ENCODE data around the gene ELOVL5. TPM values are rescaled to one million over a fixed set of nuclear protein-coding genes. Genes with fewer than 3 reads are reported as not detected.
"Not testable (repeated sequence)": the region's sequence is repeated elsewhere in the genome, so short reads cannot be mapped to it uniquely, and the experiment has no call there.

Gene ELOVL5
- total RNA-seq, 1 donor from 2014 or later, result 67.1 TPM

DNA sequence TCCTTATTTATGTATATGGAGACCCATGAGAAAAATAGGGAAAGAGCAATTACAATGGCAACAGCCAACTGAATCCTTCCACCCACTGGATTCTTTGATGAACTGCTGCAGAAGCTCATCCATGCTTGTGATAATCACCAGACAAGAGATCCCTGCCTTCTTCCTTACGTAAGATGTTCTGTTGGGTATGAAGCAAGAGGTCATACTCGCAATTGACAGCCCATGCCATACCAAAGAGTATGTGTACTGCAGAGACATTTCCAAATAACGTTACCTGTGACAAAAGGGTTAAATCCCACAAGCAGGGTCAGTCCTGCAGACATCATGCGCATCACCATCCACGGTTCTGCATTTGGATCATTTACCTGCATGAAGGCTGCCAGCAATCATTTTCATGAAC is 27.8 kb downstream of the ELOVL5 start:
- H3K9me3 Mint-ChIP-seq (ENCODE audit: low read depth), result no peaks in the 10 kb centered on the region
- no peak for DNase-seq (ENCODE audit: low spot score, unreplicated experiment)
- H3K4me3 Mint-ChIP-seq (ENCODE audit: low read depth), result no peak overlapping the region
- no peaks in the 10 kb centered on the region for H3K36me3 Mint-ChIP-seq (ENCODE audit: insufficient read depth)
- H3K27me3 Mint-ChIP-seq, result no peaks in the 10 kb centered on the region
- no peak overlapping the region for H3K27ac Mint-ChIP-seq
- TF ChIP-seq, protein P1, sequence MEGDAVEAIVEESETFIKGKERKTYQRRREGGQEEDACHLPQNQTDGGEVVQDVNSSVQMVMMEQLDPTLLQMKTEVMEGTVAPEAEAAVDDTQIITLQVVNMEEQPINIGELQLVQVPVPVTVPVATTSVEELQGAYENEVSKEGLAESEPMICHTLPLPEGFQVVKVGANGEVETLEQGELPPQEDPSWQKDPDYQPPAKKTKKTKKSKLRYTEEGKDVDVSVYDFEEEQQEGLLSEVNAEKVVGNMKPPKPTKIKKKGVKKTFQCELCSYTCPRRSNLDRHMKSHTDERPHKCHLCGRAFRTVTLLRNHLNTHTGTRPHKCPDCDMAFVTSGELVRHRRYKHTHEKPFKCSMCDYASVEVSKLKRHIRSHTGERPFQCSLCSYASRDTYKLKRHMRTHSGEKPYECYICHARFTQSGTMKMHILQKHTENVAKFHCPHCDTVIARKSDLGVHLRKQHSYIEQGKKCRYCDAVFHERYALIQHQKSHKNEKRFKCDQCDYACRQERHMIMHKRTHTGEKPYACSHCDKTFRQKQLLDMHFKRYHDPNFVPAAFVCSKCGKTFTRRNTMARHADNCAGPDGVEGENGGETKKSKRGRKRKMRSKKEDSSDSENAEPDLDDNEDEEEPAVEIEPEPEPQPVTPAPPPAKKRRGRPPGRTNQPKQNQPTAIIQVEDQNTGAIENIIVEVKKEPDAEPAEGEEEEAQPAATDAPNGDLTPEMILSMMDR (IDR thresholded peaks at IDR 0.05; ENCODE audit: unreplicated experiment), result no peak
- peaks cover 13% of the 10 kb centered on the region for H3K4me1 Mint-ChIP-seq (ENCODE audit: low read depth)

DNA sequence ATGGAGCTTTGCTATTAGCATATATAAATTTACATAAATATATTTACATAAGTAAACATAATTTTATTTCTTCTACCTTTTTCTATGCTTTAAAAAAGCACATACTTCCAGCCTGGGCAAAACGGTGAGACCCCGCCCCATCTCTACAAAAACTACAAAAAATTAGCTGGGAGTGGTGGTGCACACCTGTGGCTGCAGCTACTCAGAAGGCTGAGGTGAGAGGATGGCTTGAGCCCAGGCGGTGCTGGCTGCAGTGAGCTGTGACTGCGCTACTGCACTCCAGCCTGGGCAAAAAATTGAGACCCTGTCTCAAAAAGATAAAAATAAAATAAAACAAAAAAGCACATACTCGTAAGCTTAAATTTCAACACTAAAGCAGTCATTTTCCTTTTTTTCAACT is 30.3 kb downstream of the ELOVL5 start:
- Mint-ChIP-seq H3K27ac (no peak overlapping the region), H3K9me3 (ENCODE audit: low read depth) (no peaks in the 10 kb centered on the region), H3K4me3 (ENCODE audit: low read depth) (no peak overlapping the region), H3K36me3 (ENCODE audit: insufficient read depth) (no peaks in the 10 kb centered on the region), H3K4me1 (ENCODE audit: low read depth) (peaks cover 13% of the 10 kb centered on the region), H3K27me3 (no peaks in the 10 kb centered on the region)
- TF ChIP-seq, protein P1 (IDR thresholded peaks at IDR 0.05; ENCODE audit: unreplicated experiment), result no peak
- DNase-seq (ENCODE audit: low spot score, unreplicated experiment), result no peak

DNA sequence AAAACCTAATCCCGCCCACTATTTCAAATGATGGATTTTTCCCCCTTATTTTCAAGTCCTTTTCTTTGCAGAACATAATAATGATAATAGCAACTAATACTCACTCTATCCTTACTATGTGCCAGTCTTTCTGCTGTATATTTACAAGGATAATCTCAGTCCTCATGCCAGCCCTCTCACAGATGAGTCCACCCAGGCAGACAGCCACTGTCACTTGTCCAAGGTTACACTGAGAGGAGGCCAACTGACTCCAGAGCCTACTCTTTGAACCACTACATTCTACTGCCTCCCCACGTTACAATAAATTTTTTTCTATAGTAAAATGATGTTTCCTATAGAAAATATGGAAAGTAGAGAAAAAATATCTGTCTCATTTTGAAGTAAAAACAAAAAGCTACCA is 30.9 kb downstream of the ELOVL5 start:
- Mint-ChIP-seq H3K4me3 (ENCODE audit: low read depth) (no peak overlapping the region), H3K36me3 (ENCODE audit: insufficient read depth) (no peaks in the 10 kb centered on the region), H3K27ac (no peak overlapping the region), H3K4me1 (ENCODE audit: low read depth) (peaks cover 12% of the 10 kb centered on the region), H3K9me3 (ENCODE audit: low read depth) (no peaks in the 10 kb centered on the region), H3K27me3 (no peaks in the 10 kb centered on the region)
- TF ChIP-seq, protein P1 (IDR thresholded peaks at IDR 0.05; ENCODE audit: unreplicated experiment), result no peak
- DNase-seq (ENCODE audit: low spot score, unreplicated experiment), result no peak

DNA sequence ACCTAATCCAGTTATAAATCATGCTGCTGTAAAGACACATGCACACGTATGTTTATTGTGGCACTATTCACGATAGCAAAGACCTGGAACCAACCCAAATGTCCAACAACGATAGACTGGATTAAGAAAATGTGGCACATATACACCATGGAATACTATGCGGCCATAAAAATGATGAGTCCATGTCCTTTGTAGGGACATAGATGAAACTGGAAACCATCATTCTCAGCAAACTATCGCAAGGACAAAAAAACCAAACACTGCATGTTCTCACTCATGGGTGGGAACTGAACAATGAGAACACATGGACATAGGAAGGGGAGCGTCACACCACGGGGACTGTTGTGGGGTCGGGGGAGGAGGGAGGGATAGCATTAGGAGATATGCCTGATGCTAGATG is 31.5 kb downstream of the ELOVL5 start:
- not testable (repeated sequence) for H3K36me3 Mint-ChIP-seq (ENCODE audit: insufficient read depth); H3K27ac Mint-ChIP-seq; H3K4me1 Mint-ChIP-seq (ENCODE audit: low read depth); H3K9me3 Mint-ChIP-seq (ENCODE audit: low read depth); DNase-seq (ENCODE audit: low spot score, unreplicated experiment); H3K27me3 Mint-ChIP-seq; H3K4me3 Mint-ChIP-seq (ENCODE audit: low read depth)

DNA sequence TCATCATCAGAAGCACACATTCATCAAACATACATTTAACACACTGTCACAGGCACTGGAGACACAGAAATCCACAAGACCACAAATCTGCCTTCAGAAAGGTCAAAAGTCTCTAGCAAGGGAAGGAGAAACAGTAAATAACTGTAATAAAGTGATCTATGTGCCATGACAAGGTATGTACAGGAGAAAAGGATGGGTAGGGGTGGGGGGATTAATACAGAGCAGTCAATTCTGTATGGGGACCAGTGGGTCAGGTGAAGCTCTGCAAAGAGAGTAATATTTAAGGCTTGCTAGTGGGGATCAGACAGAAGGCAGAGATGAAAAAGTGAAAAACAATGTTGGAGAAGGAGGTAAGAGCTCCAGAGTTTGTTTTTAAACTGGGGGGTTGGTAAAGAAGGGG is 32.6 kb downstream of the ELOVL5 start:
- H3K4me3 Mint-ChIP-seq (ENCODE audit: low read depth), result no peak overlapping the region
- no peaks in the 10 kb centered on the region for H3K4me1 Mint-ChIP-seq (ENCODE audit: low read depth)
- TF ChIP-seq, protein P1 (IDR thresholded peaks at IDR 0.05; ENCODE audit: unreplicated experiment), result no peak
- H3K27me3 Mint-ChIP-seq, result no peaks in the 10 kb centered on the region
- no peaks in the 10 kb centered on the region for H3K36me3 Mint-ChIP-seq (ENCODE audit: insufficient read depth)
- H3K27ac Mint-ChIP-seq, result no peak overlapping the region
- DNase-seq (ENCODE audit: low spot score, unreplicated experiment), result no peak
- H3K9me3 Mint-ChIP-seq (ENCODE audit: low read depth), result no peaks in the 10 kb centered on the region

DNA sequence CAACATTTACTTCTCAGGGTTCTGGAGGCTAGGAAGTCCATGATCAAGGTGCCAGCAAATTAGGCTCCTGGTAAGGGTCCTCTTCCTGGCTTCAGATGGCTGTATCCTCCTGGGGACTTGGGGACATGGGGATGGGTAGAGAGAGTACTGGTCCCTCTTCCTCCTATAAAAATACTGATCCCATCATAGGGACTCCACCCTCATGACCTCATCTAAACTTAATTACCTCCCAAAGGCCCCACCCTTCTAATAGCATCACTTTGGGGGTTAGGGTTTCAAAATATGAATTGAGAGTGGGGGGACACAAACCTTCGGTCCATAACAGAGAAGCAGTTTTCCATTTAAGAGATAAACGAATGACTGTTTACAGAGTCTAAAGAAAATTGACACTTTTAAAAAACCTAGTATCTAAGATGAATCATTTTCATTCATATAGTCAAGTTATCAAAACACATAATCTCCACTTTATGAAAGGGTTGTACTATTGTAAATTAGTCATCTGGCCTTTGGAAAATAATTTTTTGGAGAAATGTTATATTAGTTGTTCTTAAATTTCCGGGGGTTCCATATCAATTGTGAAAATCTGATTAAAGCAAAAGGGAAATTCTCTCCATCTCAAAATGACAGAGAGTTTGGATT is 33.5 kb downstream of the ELOVL5 start:
- no peak for DNase-seq (ENCODE audit: low spot score, unreplicated experiment)
- H3K4me3 Mint-ChIP-seq (ENCODE audit: low read depth), result no peak overlapping the region
- H3K27ac Mint-ChIP-seq, result no peak overlapping the region
- H3K27me3 Mint-ChIP-seq, result no peaks in the 10 kb centered on the region
- H3K9me3 Mint-ChIP-seq (ENCODE audit: low read depth), result no peaks in the 10 kb centered on the region
- no peaks in the 10 kb centered on the region for H3K4me1 Mint-ChIP-seq (ENCODE audit: low read depth)
- TF ChIP-seq, protein P1 (IDR thresholded peaks at IDR 0.05; ENCODE audit: unreplicated experiment), result no peak
- no peaks in the 10 kb centered on the region for H3K36me3 Mint-ChIP-seq (ENCODE audit: insufficient read depth)
